Activated naive CD4-positive, alpha-beta T cell treated with anti-CD3 and anti-CD28 coated beads, Interleukin-2, amount 50 U/mL, for 72 hours (primary cell): ENCODE measurements around the gene DENND2A. TPM values are rescaled to one million over a fixed set of nuclear protein-coding genes. Genes with fewer than 3 reads are reported as not detected.

Experiments
- ATAC-seq, 2 donors: fragments of 150-1000 bp; cut with Tn5 transposase; 2 replicates each; pipeline ENCODE4 v1.10.0; 2021; ENCODE audit warnings: mild to moderate bottlenecking in 2 of 2, moderate library complexity in 2 of 2
- DNase-seq, 2 donors: peaks; one replicate each; pipeline ENCODE4 v3.0.0; 2021 to 2022; ENCODE audit warnings: low spot score in 2 of 2
- H3K27ac Mint-ChIP-seq, 2 donors: one replicate each; pipeline ENCODE4 v1.8.0; 2022; ENCODE audit warnings: mild to moderate bottlenecking in 2 of 2, mixed read lengths in 2 of 2
- H3K36me3 Mint-ChIP-seq, 2 donors: one replicate each; pipeline ENCODE4 v1.8.0; 2022; ENCODE audit warnings: mixed read lengths in 2 of 2
- H3K9me3 Mint-ChIP-seq, 2 donors: one replicate each; pipeline ENCODE4 v1.8.0; 2022; ENCODE audit warnings: mixed read lengths in 2 of 2
- total RNA-seq, 2 donors: library from RNA; stranded (reverse); gene quantifications; one replicate each; pipeline ENCODE4 v1.2.3, GENCODE V29; 2022

DENND2A gene
- total RNA-seq, 2 donors from 2014 or later: not detected

GRCh38 chr7:140611641-140612040, 29.0 kb downstream of the DENND2A start:
- Mint-ChIP-seq H3K9me3 (no peaks in the 10 kb centered on the region), H3K36me3 (no peaks in the 10 kb centered on the region), H3K27ac (no peak overlapping the region)
- no peak for ATAC-seq
- no peak for DNase-seq

- ATAC-seq (no peak), DNase-seq (no peak)
- Mint-ChIP-seq H3K9me3 (no peaks in the 10 kb centered on the region), H3K27ac (no peak overlapping the region), H3K36me3 (no peaks in the 10 kb centered on the region)
Measured at GRCh38 chr7:140610204-140611165, 30.1 kb downstream of the DENND2A start.

GRCh38 chr7:140609646-140610045, 31.0 kb downstream of the DENND2A start:
- Mint-ChIP-seq H3K27ac (no peak overlapping the region), H3K9me3 (no peaks in the 10 kb centered on the region), H3K36me3 (no peaks in the 10 kb centered on the region)
- ATAC-seq (no peak), DNase-seq (no peak)

- no peaks in the 10 kb centered on the region for H3K9me3 Mint-ChIP-seq
- DNase-seq (no peak), ATAC-seq (no peak)
- H3K27ac Mint-ChIP-seq: no peak overlapping the region
- no peaks in the 10 kb centered on the region for H3K36me3 Mint-ChIP-seq
Measured at GRCh38 chr7:140607441-140607989, 33.1 kb downstream of the DENND2A start.

GRCh38 chr7:140605337-140605736, 35.3 kb downstream of the DENND2A start:
- Mint-ChIP-seq H3K9me3 (no peaks in the 10 kb centered on the region), H3K27ac (peak overlapping the region in 1 of 2 donors; percentile 69), H3K36me3 (no peaks in the 10 kb centered on the region)
- ATAC-seq (no peak), DNase-seq (no peak)

GRCh38 chr7:140604760-140605159, 35.9 kb downstream of the DENND2A start:
- DNase-seq (no peak), ATAC-seq (no peak)
- no peaks in the 10 kb centered on the region for H3K9me3 Mint-ChIP-seq
- H3K36me3 Mint-ChIP-seq: no peaks in the 10 kb centered on the region
- no peak overlapping the region for H3K27ac Mint-ChIP-seq

GRCh38 chr7:140604076-140604475, 36.5 kb downstream of the DENND2A start:
- ATAC-seq: no peak
- no peaks in the 10 kb centered on the region for H3K9me3 Mint-ChIP-seq

GRCh38 chr7:140601566-140602174, 38.9 kb downstream of the DENND2A start:
- H3K36me3 Mint-ChIP-seq: no peaks in the 10 kb centered on the region
- no peak overlapping the region for H3K27ac Mint-ChIP-seq
- no peak for DNase-seq
- no peaks in the 10 kb centered on the region for H3K9me3 Mint-ChIP-seq
- ATAC-seq: no peak

More at GRCh38 chr7:140604076-140604475, 36.5 kb downstream of the DENND2A start:
- Mint-ChIP-seq H3K36me3 (no peaks in the 10 kb centered on the region), H3K27ac (no peak overlapping the region)
- no peak for DNase-seq

GRCh38 chr7:140600341-140600740, 40.3 kb downstream of the DENND2A start:
- DNase-seq: no peak
- Mint-ChIP-seq H3K36me3 (no peaks in the 10 kb centered on the region), H3K9me3 (no peaks in the 10 kb centered on the region), H3K27ac (no peak overlapping the region)
- ATAC-seq: no peak

- Mint-ChIP-seq H3K27ac (no peak overlapping the region), H3K36me3 (no peaks in the 10 kb centered on the region), H3K9me3 (no peaks in the 10 kb centered on the region)
- DNase-seq: no peak
- no peak for ATAC-seq
Measured at GRCh38 chr7:140597428-140597949, 43.1 kb downstream of the DENND2A start.

- ATAC-seq (no peak), DNase-seq (no peak)
- H3K36me3 Mint-ChIP-seq: no peaks in the 10 kb centered on the region
- no peak overlapping the region for H3K27ac Mint-ChIP-seq
- H3K9me3 Mint-ChIP-seq: no peaks in the 10 kb centered on the region
Measured at GRCh38 chr7:140596519-140597427, 43.8 kb downstream of the DENND2A start.

GRCh38 chr7:140595468-140596092, 45.0 kb downstream of the DENND2A start:
- DNase-seq (no peak), ATAC-seq (no peak)
- H3K27ac Mint-ChIP-seq: no peak overlapping the region

GRCh38 chr7:140594131-140594691, 46.4 kb downstream of the DENND2A start:
- no peak for ATAC-seq
- Mint-ChIP-seq H3K27ac (peak overlapping the region in 1 of 2 donors; percentile 67), H3K9me3 (no peaks in the 10 kb centered on the region), H3K36me3 (no peaks in the 10 kb centered on the region)
- no peak for DNase-seq

More at GRCh38 chr7:140595468-140596092, 45.0 kb downstream of the DENND2A start:
- H3K36me3 Mint-ChIP-seq: no peaks in the 10 kb centered on the region
- no peaks in the 10 kb centered on the region for H3K9me3 Mint-ChIP-seq

- ATAC-seq (no peak), DNase-seq (no peak)
- Mint-ChIP-seq H3K27ac (peak overlapping the region in 1 of 2 donors; percentile 11), H3K36me3 (no peaks in the 10 kb centered on the region), H3K9me3 (no peaks in the 10 kb centered on the region)
Measured at GRCh38 chr7:140593672-140593982, 47.0 kb downstream of the DENND2A start.

GRCh38 chr7:140592964-140593671, 47.5 kb downstream of the DENND2A start:
- Mint-ChIP-seq H3K36me3 (no peaks in the 10 kb centered on the region), H3K27ac (no peak overlapping the region), H3K9me3 (no peaks in the 10 kb centered on the region)
- DNase-seq: no peak
- ATAC-seq: peak in 1 of 2 donors; percentile 61
